ENCODE measurements around the gene EZH1.

- TF ChIP-seq POLR2AphosphoS5 (IDR thresholded peaks at IDR 0.05) (no peak), CTCF (IDR thresholded peaks at IDR 0.05; ENCODE audit: poor library complexity, severe bottlenecking) (no peak), REST (IDR thresholded peaks at IDR 0.05; ENCODE audit: borderline replicate concordance) (no peak), RAD21 (conservative IDR thresholded peaks at IDR 0.05) (no peak)
Observed at GRCh38 chr17:42708588-42708987, 36.3 kb downstream of the EZH1 start.
